ENCODE measurements around the gene SLC25A52.

- TF ChIP-seq, protein P1, sequence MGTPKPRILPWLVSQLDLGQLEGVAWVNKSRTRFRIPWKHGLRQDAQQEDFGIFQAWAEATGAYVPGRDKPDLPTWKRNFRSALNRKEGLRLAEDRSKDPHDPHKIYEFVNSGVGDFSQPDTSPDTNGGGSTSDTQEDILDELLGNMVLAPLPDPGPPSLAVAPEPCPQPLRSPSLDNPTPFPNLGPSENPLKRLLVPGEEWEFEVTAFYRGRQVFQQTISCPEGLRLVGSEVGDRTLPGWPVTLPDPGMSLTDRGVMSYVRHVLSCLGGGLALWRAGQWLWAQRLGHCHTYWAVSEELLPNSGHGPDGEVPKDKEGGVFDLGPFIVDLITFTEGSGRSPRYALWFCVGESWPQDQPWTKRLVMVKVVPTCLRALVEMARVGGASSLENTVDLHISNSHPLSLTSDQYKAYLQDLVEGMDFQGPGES (IDR thresholded peaks at IDR 0.05; ENCODE audit: low read depth, low read length), result no peak
- TF ChIP-seq CTCF (IDR thresholded peaks at IDR 0.05) (no peak), POLR2AphosphoS5 (IDR thresholded peaks at IDR 0.05; ENCODE audit: low read depth, low read length) (no peak)
Observed at GRCh38 chr18:31773774-31774476, 13.2 kb upstream of the SLC25A52 start.

Data from SK-N-SH (cell line).